HUDEP-2 (cell line): Measurements from ENCODE around the gene PIEZO1.

ENCODE experiments used
- DNase-seq, 76 experiments: peaks; one replicate each; lab custom pipeline; 2025; ENCODE audit not compliant: unreplicated experiment in 76 of 76; lab: John Stamatoyannopoulos, UW

The PIEZO1 gene

GRCh38 chr16:88706965-88707826, 77.8 kb downstream of the PIEZO1 start:
- DNase-seq, result peak in 9 of 76 experiments; percentile 5 to 37 (median 21)

GRCh38 chr16:88706229-88706964, 78.6 kb downstream of the PIEZO1 start, which contains the start of the genes CTU2 and RNF166:
Gene CTU2, plus strand, starts transcription at chr16:88706503. Its CDS starts 28 bp downstream, at chr16:88706531.
Gene RNF166, minus strand, starts transcription at chr16:88706408. Its CDS starts 83 bp downstream, at chr16:88706325.
- peak in 72 of 76 experiments; percentile 24 to 89 (median 74) for DNase-seq

- DNase-seq, result peak in 2 of 76 experiments; percentile 11 to 33
These were observed 79.2 kb downstream of the PIEZO1 start for GRCh38 chr16:88705801-88706228.

GRCh38 chr16:88705076-88705684, 79.8 kb downstream of the PIEZO1 start:
- peak in 3 of 76 experiments; percentile 12 to 32 (median 21) for DNase-seq

DNA sequence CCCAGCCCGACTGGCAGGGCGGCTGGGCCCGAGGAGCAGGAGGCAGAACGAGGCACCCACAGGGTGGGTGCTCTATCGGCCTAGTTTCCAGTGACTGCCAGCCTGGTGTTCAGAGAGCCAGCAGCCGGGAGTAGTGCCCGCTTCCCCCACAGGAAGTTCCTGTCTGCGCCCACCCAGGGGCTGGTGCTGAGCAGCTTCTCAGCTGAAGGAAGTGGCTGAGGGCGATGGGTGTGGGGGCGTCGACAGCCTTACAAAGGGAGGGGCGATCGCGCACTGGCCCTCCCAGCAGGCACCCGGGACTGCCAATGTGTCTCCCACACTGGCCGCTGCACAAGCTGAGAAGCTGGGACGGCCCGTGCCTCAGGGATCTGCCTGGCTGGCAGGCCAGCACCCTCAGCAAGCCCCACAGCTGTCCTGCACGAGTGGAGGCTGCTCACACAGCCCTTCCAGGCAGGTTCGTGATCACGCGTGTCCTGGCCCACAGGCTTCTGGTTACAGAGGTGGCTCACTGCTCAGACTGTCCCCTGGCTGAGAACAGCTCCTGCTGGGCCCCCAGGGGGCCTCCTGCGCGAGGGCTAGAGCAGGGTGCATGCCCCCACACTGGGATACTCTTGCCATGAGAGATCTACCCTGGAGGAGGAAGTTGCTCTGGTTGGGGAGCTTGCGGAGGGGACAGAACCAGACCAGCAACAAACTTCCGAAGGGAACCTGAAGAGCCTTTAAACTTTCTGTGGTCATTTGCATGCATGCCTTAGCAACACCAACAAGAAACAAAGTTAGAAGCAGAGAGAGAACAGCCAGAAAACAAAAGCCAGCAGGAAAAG, 81.3 kb downstream of the PIEZO1 start:
- DNase-seq, result no peak

- DNase-seq, result no peak
These were observed 82.4 kb downstream of the PIEZO1 start for GRCh38 chr16:88702371-88703210.

DNA sequence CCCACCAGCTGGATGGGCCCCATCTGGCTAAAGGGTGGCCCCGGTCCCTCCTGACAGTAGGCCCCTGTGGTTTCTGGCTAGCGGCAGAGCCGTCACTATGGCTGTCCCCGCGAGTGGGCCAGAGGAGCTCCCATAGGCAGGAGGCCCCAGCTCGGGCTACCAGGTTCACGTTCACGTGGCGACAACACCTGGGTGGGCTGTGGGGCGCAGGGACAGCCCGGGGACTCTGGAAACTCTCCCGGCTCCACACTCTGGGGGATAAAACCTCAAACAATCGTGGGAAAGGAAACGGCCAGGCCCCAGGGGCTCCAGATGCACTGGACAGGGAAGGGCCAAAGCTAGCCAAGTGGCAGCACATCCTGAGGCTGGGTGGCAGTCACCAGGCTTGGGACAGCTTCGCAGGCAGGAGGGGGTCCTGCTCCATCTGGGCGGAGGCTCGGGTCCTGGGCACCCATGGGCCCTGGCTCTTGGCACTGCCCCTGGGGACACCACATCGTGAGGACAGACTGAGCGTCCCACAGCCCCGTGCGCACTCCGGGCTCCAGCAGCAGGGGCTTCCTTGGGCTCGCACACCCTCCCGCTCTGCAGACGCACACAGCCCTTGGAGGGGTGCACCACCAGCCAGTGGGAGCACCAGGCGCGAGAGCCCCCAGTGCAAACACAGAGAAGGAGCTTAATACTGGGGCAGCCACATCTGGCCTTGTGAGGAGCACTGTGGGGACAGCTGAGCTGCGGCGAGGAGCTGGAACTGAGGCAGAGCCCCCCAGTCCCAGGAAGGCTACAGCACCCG, 83.2 kb downstream of the PIEZO1 start:
- no peak for DNase-seq

DNA sequence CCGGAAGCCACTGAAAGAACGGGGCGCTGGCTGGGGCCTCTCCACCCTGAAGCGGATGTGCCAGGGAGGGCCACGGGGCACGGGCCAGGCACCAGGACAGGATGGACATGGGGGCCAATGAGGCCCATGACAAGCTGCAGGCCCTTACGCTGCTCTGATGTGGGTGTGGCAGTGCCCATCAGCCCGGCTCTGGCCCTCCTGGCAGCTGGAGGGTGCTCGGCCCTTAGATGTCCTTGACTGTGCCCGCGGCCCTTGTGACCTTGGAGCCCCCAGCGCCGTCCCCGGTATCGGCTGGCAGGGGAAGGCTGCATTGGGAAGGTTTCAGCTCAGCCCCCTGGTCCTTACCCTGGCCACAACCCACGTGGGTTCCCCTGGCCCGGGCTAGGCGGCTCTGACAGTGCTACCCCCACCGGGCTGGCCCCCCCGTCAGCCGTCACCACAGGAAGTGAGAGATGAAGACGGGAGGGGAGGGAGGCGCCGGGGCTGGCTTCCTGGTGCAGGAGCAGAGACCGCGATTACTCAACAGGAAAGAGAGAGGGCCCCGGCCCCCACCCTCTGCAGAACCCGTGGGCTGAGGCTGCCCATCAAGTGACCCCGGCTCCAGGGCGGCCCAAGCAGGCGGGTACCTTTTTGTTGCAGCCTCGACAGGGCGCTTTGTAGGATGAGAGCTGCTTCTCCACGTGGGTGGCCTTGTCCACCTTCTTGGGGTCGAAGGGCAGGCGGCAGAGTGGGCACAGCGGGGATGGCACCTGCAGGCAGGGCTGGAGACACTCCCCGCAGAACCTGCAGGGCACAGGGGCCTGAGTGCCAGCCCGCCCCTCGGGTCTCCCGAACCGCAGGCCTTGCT, 84.2 kb downstream of the PIEZO1 start:
- peak in 57 of 76 experiments; percentile 8 to 80 (median 53) for DNase-seq

DNA sequence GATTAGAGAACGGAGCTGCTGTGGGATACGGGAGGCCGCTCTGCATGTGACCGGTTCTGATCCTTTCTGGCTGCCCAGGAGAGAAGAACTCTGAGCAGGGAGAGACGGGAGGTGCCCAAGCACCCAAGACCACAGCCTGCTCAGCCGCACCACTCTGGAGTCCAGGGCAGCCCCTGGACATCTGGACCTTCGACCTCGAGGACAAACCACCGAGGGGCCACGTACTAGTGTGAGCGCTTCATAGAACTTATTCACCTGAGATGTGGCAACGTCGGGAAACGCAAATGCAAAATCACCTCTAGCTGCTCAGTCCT, 84.7 kb downstream of the PIEZO1 start:
- DNase-seq, result no peak

DNA sequence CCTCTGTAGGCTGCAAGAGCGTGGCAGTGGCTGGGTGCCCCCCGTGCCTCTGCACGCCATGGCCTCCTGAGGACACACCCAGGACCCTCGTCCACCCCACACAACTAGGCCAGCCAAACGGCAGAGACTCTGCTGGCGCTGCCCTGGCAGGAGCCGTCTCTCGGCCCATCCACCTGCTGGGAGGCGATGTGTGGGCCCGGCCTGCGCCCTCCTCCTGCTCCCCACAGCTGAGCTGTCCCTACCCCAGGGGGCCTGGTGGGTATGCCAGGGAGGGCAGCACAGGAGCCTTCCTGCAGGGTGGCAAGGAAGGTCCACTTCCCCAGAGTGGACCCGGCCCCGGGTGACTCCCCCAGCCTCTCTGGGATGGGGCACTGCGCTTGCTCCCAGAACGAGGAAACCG, 85.8 kb downstream of the PIEZO1 start:
- no peak for DNase-seq

DNA sequence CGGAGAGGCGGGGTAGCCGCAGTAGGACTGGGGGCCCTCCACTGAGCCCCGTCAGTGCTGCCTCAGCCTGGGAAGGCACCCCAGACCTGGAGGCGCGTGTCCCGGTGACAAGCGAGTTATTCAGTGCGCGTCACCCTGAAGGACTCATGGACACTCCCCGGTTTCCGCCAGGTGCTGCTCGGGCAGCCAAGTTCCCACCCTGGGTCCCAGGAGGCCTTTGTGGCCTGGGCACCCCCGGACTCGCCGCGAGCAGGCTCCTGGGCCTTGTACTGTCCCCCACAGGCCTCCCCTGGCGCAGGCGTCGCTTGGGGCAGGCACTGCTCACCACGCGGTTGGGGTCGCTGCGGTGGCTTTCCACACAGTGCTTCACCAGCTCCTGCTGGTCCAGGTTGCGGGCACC, 86.4 kb downstream of the PIEZO1 start:
- DNase-seq, result no peak

GRCh38 chr16:88697831-88698615, 87.0 kb downstream of the PIEZO1 start:
- DNase-seq, result no peak

DNA sequence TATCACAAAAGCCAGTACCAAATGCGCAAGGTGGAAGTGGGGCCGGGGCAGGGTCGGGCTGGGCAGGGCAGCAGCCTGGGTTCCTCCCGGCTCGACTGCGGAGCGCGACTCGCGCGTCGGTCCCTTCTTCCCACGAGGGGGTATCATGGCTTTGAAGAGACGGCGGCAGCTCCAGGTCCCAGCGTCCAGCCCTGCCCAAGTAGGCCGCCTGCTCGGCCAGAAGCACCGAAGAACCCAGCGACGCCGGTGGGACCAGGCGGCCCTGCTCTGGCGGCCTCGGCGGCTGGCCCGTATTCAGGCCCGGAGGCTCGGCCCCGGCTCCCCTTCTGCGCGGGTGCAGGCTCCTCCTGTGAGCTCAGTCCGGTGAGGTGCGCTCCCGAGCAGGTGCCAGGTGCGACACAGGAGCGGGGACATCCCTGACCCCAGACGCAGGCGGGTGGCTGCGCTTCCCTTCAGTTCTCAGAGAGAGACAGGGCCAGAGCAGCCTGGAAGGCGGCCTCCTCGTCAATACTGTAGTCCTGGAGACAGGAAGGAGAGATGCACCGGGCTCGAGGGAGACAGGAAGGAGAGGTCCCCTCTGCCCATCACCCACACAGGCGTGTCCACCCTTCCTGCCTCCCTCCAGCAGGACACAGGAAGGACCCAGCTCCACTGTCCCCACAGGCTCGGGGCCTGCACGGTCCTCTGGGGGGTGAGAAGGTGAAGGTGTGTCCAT, 87.7 kb downstream of the PIEZO1 start:
- DNase-seq, result no peak

DNA sequence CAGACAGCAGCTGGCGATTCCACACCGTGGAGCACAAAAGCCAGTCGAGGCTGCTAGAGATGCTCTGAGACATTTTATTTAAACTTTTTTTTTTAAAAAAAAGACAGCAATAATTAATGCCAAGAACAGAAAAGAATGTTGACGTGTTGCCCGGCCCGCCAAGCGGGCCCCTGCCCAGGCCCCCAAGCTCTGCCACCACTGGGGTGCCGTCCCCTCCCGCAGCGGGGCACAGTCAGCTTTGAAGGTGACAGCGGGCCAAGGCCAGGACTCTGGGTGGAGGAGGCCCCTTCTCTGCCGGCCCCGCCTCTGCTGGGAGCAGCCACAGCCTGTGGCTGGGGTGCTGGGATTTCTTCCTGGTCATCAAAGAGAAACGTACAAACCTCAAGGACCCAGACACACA, 88.6 kb downstream of the PIEZO1 start:
- no peak for DNase-seq

- no peak for DNase-seq
These were observed 89.3 kb downstream of the PIEZO1 start for GRCh38 chr16:88695753-88696152.

GRCh38 chr16:88695218-88695617, 89.8 kb downstream of the PIEZO1 start:
- DNase-seq, result no peak
